ENCODE data around the gene PDE1A.

Gene PDE1A

GRCh38 chr2:182360663-182361260, 66.1 kb downstream of the PDE1A start:
- no peak for TF ChIP-seq CTCF (IDR thresholded peaks at IDR 0.05)
- peaks cover 0 to 48% (median 2%) of the 10 kb centered on the region in 4 donors for H3K4me1 ChIP-seq
- no peaks in the 10 kb centered on the region for H3K9me3 ChIP-seq
- intact Hi-C loops (cut with DNase I; ENCODE audit: low total_unique reads): no loop called here
- peak overlapping the region; percentile 71 to 75 for H3K27ac ChIP-seq
- DNase-seq: no peak
- H3K36me3 ChIP-seq: no peaks in the 10 kb centered on the region
- no peaks in the 10 kb centered on the region for H3K27me3 ChIP-seq
- H3K4me3 ChIP-seq: peak overlapping the region in 1 of 2 donors; percentile 24

GRCh38 chr2:182359990-182360662, 66.7 kb downstream of the PDE1A start:
- no peak for TF ChIP-seq CTCF (IDR thresholded peaks at IDR 0.05)
- H3K27ac ChIP-seq: peak overlapping the region; percentile 71 to 75
- no peaks in the 10 kb centered on the region for H3K36me3 ChIP-seq
- DNase-seq: peak; percentile 49 to 67
- peak overlapping the region; percentile 17 to 24 for H3K4me3 ChIP-seq
- no peaks in the 10 kb centered on the region for H3K27me3 ChIP-seq
- intact Hi-C loops (cut with DNase I; ENCODE audit: low total_unique reads): no loop called here
- H3K9me3 ChIP-seq: no peaks in the 10 kb centered on the region
- H3K4me1 ChIP-seq: peaks cover 0 to 50% (median 2%) of the 10 kb centered on the region in 4 donors

GRCh38 chr2:182359027-182359989, 67.5 kb downstream of the PDE1A start:
- peaks cover 0 to 50% (median 2%) of the 10 kb centered on the region in 4 donors for H3K4me1 ChIP-seq
- H3K4me3 ChIP-seq: peak overlapping the region; percentile 17 to 24
- H3K27me3 ChIP-seq: no peaks in the 10 kb centered on the region
- H3K9me3 ChIP-seq: no peaks in the 10 kb centered on the region
- intact Hi-C loops (cut with DNase I; ENCODE audit: low total_unique reads): no loop called here
- no peak for TF ChIP-seq CTCF (IDR thresholded peaks at IDR 0.05)
- no peaks in the 10 kb centered on the region for H3K36me3 ChIP-seq
- no peak for DNase-seq
- H3K27ac ChIP-seq: peak overlapping the region; percentile 71 to 75

- intact Hi-C loops (cut with DNase I; ENCODE audit: low total_unique reads): no loop called here
- H3K27ac ChIP-seq: peak overlapping the region; percentile 71 to 75
- no peak for TF ChIP-seq CTCF (IDR thresholded peaks at IDR 0.05)
- H3K9me3 ChIP-seq: no peaks in the 10 kb centered on the region
- no peaks in the 10 kb centered on the region for H3K27me3 ChIP-seq
- no peak overlapping the region for H3K4me3 ChIP-seq
- H3K36me3 ChIP-seq: no peaks in the 10 kb centered on the region
- peaks cover 0 to 50% (median 2%) of the 10 kb centered on the region in 4 donors for H3K4me1 ChIP-seq
- DNase-seq: no peak
Observed at GRCh38 chr2:182358601-182359000, 68.2 kb downstream of the PDE1A start.

- Histone ChIP-seq H3K4me1 (peaks cover 0 to 45% (median 5%) of the 10 kb centered on the region in 4 donors), H3K36me3 (no peaks in the 10 kb centered on the region), H3K9me3 (no peaks in the 10 kb centered on the region), H3K4me3 (no peak overlapping the region), H3K27ac (peak overlapping the region in 1 of 2 donors; percentile 14), H3K27me3 (no peaks in the 10 kb centered on the region)
- no peak for TF ChIP-seq CTCF (IDR thresholded peaks at IDR 0.05)
- DNase-seq: no peak
- intact Hi-C loops (cut with DNase I; ENCODE audit: low total_unique reads): no loop called here
Observed at GRCh38 chr2:182355815-182356214, 71.0 kb downstream of the PDE1A start.
